ENCODE data around the gene DMRT2.

The DMRT2 gene

GRCh38 chr9:1086517-1086916, 36.4 kb downstream of the DMRT2 start:
- no peak for DNase-seq

- no peak for DNase-seq
Observed at GRCh38 chr9:1087120-1087881, 37.1 kb downstream of the DMRT2 start.

- DNase-seq = no peak
Observed at GRCh38 chr9:1094749-1095148, 44.6 kb downstream of the DMRT2 start.

GRCh38 chr9:1096155-1096964, 46.2 kb downstream of the DMRT2 start:
- no peak for DNase-seq

- no peak for DNase-seq
Observed at GRCh38 chr9:1098551-1098950, 48.4 kb downstream of the DMRT2 start.

- no peak for DNase-seq
Observed at GRCh38 chr9:1100201-1100600, 50.0 kb downstream of the DMRT2 start.

GRCh38 chr9:1100945-1101344, 50.8 kb downstream of the DMRT2 start:
- DNase-seq = peak in 39 of 56 donors; percentile 0 to 60 (median 20)

- no peak for DNase-seq
Observed at GRCh38 chr9:1101846-1102641, 51.9 kb downstream of the DMRT2 start.

- no peak for DNase-seq
Observed at GRCh38 chr9:1102642-1102970, 52.4 kb downstream of the DMRT2 start.

Data from amygdala (tissue), 56 donors.